RCC 7860 (cell line): ENCODE results near the gene ART1.

Experiments
- DNase-seq: peaks from one replicate; pipeline ENCODE4 v3.0.0-alpha.2; 2015; ENCODE audit warnings: low spot score
- FAIRE-seq: peaks from 2 replicates; lab custom pipeline; 2012; peaks lifted over from hg19 to GRCh38; lab: Jason Lieb, UNC

The ART1 gene

GRCh38 chr11:3710485-3711259 is 65.7 kb downstream of the ART1 start:
- no peak for FAIRE-seq

GRCh38 chr11:3712274-3712673 is 67.3 kb downstream of the ART1 start:
- FAIRE-seq: no peak

More at GRCh38 chr11:3710485-3711259, 65.7 kb downstream of the ART1 start:
- DNase-seq: no peak

More at GRCh38 chr11:3712274-3712673, 67.3 kb downstream of the ART1 start:
- no peak for DNase-seq
